Stimulated activated CD4-positive, alpha-beta T cell treated with anti-CD3 and anti-CD28 coated beads, Interleukin-15, amount 100 ng/mL, for 48 hours (primary cell): Measurements from ENCODE around the gene PMAIP1.
"Not testable (repeated sequence)": the region's sequence is repeated elsewhere in the genome, so short reads cannot be mapped to it uniquely, and the experiment has no call there.

Source experiments
- DNase-seq, 2 donors: peaks; one replicate each; pipeline ENCODE4 v3.0.0-alpha.2; 2020; ENCODE audit warnings: low read depth in 2 of 2

The PMAIP1 gene

DNA sequence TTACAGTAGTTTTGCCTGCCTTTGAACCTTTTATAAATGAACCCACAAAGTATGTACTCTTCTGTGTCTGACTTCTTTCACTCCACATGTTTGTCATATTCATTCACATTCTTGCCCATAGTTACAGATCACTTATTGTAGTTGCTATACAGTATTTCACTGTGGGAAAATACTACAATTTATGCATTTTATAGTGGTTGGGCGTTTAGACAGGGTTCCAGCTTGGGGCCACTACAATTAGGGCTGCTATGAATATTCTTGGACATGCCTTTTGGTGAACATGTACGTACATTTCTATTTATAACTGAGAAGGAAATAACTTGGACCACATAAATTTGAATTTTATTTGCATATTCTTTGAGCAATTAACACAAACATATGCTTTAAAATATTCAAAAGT, 15.4 kb upstream of the PMAIP1 start:
- no peak for DNase-seq

DNA sequence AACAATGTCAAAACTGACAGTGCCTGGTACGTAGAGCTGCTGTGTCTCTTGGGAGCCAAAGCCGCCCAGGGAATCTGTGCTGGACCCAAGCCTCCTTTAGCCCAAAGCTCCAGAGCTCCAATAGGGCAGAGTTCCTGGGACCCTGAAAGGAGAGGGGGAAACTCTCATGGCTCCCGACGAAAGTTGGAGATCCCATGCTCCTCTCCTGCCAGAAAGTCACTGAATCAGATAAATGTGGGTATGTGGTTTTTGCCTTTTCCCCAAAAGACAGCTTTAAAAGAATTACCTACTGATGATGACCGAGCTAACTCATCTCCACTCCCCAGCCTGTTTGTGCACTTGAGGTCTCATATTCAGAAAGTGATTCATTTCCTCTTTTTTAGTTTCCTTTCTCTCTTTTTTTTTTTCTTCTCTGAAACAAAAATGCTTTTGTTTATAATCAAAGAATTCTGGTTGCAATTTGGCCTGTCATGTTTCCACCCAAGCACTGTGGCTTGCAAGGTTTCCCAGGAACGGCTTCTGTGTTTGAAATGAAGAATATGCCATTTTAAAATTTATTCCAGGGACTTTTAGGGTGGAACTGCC, 14.1 kb upstream of the PMAIP1 start:
- no peak for DNase-seq

DNA sequence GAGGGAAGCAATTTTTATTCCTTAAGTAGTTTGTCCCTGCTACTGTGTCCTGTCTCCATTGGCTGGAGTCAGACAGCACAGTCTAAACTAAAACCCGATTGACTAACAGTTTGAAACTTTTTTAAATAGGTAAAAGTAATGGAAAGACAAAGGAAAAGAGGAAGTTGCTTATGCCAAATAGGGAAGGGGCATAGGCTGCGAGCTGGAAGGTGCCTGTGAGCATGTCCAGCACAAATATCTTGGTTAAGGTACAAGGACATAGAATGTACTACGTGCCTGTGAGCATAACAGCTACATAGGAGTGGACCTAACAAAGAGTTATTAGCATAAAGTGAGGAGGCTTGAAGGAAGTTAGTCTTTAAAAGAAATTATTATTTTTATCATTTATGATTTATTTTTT, 13.4 kb upstream of the PMAIP1 start:
- DNase-seq = not testable (repeated sequence)

DNA sequence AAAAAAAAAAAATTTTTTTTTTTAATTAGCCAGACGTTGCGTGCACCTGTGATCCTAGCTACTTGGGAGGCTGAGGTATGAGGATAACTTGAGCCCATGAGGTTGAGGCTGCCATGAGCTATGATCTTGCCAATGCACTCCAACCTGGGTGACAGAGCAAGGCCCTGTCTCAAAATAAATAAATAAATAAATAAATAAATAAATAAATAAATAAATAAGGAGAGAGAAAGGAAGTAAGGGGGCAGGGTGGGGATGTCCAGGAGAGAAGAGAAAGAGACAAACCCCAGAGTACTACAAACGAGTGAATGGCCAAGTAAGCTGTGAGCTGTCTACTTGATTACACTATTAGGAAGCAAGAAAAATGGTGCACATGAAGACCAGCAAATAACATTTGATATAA, 7.7 kb upstream of the PMAIP1 start:
- no peak for DNase-seq

DNA sequence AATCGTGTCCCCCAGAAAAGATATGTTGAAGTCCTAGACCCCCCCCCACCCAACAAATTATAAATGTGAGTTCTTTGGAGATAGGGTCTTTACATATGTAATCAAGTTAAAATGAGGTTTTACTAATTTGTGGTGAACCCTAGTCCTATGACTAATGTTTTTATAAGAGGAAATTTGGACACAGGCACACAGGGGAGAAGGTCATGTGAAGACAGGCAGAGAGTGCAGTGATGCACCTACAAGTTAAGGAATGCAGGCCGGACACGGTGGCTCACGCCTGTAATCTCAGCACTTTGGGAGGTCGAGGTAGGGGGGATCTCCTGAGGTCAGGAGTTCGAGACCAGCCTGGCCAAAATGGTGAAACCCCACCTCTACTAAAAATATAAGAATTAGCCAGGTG, 5.8 kb upstream of the PMAIP1 start:
- no peak for DNase-seq

DNA sequence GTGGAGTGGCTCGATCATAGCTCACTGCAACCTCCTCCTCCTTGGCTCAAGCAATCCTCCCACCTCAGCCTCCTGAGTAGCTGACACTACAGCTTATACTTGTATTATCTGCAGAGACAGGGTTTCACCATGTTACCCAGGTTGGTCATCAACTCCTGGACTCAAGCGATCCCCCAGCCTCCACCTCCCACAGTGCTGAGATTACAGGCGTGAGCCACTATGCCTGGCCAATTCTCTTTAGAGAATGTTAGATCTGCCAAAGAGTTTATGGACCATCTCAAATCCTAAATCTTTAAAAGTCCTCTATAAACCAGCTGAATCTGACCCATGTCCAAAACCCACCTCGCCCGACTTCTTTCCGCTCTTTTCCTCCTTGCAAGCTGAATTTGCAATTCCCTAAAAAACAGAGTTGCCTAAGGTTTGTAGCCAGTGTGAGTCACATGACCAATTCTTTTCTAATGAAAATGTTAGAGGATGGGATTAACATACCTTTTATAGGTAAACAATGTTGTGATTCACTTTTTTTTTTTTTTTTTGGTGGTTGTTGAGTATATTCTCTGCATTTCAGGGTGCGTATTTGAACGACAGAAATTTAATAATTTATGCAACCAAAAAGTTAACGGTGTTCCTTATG, 2.4 kb upstream of the PMAIP1 start:
- no peak for DNase-seq

DNA sequence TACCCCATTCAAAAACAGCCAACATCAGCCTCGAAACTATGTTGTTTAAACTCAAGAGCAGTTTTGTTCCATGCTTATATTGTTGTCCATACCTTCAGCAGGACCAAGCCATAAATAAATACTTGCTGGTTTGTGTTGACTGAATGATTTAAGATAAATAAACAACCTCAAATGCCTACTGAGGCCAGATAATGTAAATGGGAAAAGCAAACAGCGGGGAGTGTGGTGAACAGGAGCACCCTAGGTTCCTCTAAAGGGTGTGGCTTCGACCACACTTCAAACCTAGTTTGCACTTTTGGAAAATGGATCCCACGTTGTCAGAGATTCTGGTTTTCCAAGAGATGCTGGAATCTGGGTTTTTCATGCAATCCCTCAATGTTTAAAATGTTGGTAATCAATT, 1.7 kb upstream of the PMAIP1 start:
- no peak for DNase-seq

DNA sequence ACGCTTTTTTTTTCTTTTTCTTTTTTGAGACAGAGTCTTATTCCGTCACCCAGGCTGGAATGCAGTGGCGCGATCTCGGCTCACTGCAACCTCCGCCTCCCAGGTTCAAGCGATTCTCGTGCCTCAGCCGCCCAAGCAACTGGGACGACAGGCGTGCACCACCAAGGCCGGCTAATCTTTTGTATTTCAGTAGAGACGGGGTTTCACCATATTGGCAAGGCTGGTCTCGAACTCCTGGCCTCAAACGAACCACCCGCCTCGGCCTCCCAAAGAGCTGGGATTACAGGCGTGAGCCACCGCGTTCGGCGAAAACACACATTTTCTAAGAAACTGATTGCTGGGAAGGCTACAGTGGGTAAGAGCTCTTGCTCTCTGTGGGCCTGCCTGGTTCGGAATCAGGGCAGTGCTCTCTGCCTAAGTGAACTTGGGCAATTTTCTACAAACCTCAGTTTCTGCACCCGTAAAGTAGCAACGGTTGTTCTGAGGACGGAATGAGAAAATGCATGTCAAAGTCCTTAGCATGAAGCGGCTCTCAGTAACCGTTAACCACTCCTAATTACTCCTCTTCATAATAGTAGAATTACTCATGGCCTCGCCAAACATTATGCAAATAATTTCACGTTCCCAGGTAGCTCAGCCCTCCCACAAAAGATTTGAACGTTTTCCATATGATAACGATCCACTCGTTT, 1.0 kb upstream of the PMAIP1 start:
- no peak for DNase-seq

DNA sequence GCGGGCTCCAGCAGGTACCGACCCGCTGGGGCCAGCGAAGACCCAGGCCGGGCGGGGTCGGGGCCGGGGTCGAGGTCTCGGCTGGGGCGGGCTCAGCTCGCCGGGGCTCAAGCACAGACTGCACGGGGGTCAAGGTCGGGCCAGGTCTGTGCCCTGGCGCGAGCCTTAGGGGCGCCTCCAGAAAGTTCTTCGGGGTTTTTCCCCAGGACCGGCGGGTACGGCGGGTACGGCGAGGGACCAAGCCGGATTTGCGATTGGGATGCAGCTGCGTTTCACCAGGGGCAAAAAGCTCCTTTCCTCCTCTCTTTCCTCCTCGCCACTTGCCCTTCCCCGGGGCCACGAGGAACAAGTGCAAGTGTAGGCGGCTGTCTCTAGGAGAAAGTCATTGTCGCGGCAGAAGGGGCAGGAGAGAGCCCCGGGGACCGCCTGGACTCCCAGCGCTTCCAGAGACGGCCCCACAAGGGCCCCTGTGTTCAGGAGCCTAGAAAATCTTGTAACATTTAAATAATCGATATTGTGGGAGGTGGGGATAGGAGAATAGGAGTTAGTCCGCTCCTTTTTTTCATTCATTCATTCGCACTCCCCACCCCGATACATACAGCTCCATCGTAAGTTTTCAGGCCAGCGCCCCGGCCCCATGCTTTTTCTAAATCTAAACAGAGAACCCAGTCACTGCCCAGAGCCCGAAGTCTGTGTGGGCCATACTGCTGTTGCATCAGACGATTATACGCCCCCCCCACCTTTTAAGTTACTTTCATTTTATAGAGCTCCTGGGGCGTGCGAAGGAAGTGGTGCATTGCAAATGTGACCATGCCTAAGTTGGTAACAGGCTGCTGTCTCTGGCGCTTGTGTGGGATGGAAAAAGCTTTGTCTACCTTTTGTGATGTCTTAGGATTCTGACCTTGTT, 679 bp downstream of the PMAIP1 start:
- DNase-seq = peak; percentile 51 to 53

DNA sequence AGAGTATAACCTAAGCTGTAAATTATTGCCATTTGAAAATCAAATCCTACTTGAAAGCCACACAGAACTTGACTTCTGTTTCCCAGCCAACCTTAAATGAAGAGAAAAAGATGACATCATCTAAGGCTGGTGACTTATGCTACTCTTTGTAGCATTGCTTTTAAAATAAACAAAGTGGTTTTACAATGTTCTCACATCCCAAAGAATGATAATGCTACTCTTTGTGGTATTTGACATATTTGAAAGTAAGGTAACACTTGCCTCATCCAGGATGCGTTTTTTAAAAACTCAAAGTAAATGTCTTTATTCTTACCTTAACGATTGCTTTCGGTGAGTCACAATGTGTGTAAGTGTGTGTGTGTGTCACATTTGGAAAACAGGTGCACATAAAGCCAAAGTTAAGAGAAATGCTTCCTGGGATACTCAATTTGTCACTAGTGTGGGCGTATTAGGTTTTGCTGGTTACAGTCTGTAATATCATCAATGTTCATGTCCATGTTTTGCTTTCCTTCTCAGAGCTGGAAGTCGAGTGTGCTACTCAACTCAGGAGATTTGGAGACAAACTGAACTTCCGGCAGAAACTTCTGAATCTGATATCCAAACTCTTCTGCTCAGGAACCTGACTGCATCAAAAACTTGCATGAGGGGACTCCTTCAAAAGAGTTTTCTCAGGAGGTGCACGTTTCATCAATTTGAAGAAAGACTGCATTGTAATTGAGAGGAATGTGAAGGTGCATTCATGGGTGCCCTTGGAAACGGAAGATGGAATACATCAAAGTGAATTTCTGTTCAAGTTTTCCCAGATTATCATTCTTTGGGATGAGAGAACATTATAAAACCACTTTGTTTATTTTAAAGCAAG, 2.6 kb downstream of the PMAIP1 start:
- no peak for DNase-seq

DNA sequence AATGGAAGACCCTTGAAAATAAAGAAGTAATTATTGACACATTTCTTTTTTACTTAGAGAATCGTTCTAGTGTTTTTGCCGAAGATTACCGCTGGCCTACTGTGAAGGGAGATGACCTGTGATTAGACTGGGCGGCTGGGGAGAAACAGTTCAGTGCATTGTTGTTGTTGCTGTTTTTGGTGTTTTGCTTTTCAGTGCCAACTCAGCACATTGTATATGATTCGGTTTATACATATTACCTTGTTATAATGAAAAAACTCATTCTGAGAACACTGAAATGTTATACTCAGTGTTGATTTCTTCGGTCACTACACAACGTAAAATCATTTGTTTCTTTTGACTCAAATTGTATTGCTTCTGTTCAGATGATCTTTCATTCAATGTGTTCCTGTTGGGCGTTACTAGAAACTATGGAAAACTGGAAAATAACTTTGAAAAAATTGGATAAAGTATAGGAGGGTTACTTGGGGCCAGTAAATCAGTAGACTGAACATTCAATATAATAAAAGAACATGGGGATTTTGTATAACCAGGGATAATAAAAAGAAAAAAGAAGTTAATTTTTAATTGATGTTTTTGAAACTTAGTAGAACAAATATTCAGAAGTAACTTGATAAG, 3.3 kb downstream of the PMAIP1 start:
- DNase-seq = no peak

DNA sequence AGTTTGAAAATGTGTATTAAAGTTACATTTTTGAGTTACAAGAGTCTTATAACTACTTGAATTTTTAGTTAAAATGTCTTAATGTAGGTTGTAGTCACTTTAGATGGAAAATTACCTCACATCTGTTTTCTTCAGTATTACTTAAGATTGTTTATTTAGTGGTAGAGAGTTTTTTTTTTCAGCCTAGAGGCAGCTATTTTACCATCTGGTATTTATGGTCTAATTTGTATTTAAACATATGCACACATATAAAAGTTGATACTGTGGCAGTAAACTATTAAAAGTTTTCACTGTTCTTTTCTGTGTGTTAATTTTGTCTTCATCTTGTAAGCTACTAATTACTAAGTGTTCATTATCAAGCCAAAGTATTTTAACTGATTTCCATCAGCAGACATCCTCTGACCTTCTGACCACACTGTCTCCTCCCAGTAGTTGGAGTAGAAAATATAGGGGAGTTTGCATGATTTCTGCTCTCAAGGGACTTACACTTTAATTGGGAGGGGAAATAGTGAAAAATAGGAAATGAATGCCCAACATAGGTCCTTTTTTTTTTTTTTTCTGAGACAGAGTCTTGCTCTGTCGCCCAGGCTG, 4.3 kb downstream of the PMAIP1 start:
- no peak for DNase-seq

DNA sequence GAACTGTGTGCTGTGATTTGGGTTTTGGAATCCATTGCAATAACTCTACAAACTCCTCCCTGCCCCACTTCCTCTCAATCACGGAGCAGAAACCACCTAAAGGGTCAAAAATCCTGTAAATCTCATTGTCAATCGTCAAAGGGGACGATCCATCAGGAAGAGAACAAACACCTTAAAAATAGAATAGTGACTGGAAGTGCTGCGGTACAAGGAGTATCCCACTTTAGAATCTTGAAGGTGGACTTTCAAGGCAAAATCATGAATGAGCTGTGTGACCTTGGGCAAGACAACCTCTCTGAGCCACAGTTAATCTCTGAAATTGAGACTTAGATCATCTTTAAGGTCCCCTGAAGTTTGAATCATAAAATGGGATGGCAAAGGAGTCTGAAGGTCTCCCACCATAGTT, 5.9 kb downstream of the PMAIP1 start:
- no peak for DNase-seq

DNA sequence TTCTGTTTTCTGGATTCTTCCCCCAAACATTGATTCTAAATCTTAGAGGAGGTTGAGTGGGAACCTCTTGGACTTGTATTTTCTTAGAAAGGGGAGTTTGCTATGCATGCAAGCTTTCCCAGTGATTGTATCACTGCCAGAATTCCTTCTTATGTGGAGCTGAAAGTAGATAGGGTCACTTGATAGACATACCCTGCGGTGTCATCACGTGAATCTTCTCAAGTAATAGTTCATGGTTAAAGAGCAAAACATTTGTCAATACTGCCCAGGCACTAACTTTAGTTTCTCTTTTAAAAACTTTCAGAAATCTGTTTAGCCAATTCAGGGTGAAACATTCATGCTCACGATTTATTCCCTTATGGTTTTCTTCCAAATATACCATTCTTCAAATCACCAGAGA, 6.4 kb downstream of the PMAIP1 start:
- DNase-seq = no peak

DNA sequence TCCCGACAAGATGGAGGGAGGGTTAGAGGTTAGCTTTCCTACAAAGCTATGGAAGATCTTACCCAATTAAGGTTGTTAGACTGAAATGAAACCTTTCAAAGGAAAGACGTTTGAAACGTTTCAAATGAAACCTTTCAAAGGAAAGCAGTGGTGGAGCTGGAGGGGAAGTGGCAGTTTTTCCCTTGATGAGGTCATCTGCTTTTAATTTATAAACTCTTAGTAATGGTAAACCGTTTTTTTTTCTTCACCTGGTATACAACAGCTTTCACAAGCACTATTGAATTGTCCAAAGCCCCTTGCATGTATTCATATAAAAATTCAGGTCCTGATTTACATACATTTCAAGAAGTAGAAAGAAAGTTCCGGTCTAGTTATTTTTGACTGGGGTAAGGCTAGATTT, 7.4 kb downstream of the PMAIP1 start:
- DNase-seq = no peak

DNA sequence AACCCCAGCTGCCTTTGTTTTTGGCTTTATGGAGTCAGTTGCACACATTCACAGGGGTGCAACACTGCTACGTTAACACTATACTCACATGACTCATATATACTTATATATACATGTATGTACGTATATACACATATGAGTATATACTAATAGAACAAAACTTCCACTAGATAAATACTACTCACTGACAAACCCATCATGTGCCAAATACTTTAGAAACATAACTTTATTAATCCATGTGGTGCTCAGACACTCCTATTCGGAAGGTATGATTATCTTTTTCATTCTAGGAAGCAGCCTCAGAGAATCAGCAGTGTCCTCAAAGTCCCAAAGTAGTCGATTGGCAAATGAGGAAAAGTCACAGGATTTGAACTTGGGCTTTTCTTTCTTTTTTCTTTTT, 7.9 kb downstream of the PMAIP1 start:
- DNase-seq = no peak

DNA sequence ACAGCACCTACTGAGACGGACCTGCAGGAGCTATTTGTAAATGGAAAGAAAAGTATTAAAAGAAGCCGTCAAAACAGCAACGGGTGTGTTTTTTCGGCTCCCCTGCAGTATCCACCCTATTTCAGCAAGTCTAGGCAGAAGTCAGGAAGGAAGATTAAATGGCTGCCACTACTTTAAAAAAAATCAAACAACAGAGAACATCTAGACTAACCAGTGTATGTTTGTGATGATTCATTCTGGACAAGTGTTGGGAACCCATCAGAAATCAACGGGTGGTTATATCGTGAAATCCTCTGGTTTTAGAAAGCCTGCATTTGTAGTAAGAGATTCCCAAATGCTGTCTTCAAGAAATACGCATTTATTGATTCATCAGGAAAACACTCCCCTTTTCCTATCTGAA, 9.0 kb downstream of the PMAIP1 start:
- no peak for DNase-seq

DNA sequence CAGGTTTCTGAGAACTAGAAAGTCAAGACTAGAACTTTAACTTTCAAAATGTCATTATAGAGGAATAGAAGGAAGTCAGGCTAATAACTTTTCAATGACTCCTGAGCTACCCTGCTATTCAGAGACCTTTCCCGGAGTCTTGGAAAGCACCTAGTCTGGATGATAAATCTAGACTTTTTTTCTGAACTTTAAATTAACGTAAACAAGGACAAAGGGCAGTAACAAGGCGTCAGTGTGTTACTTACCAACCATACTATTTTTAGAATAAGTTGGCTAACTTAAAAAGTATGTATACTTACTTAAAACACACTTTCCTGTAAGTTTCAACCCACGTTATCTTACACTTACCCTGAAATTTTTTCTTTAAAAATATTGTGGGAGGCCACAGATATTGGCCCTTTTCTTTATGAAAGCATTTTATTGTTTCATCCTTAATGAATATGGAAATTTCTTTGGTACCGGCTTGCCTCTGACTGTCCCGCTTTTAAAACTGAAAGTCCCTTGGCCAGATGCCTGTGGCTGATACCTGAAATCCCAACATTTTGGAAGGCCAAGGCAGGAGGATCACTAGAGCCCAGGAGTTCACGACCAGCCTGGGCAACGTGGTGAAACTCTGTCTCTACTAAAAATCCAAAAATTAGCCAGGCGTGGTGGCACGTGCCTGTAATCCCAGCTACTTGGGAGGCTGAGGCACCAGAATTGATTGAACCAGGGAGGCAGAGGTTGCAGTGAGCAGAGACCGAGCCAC, 9.7 kb downstream of the PMAIP1 start:
- DNase-seq = no peak

DNA sequence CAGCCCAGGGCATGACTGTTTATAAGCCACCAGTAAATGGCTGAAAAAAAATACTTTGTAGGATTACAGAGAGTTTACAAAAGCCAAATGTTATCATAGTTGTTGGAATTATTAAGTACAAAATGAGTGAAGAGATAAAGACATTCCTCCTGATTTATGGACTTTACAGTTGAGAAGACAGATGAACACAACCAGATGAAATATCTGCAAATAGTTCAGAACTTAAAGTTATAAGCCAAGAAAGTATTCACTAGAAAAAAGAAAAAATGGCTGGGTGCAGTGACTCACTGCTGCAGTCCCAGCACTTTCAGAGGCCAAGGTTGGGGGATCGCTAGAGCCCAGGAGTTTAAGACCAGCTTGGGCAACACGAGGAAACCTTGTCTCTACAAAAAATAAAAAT, 11.2 kb downstream of the PMAIP1 start:
- DNase-seq = no peak

DNA sequence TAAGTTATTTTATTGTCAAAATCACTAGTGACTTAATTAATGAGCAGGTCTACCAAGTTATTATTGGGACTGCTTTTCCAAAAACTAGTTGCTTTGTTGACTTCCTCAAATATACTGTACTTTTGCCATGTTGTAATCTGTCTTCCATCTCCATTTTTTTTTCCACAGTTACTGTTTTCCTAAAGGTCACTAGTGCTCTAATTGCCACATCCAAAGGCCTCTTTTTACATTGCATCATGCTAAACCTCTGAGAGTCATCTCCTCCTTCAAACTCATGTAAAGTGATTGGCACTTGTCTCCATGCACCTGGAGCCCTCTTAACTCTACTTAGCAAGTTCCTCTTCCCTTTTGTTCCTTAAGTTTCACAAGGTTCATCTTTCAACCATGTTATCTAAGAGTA, 11.8 kb downstream of the PMAIP1 start:
- no peak for DNase-seq
